Astrocyte (in vitro differentiated cells and primary cell): ENCODE measurements around the gene MESP2.

ENCODE experiments used
- EZH2 ChIP-seq: IDR thresholded peaks from 2 replicates; pipeline ENCODE4 v1.6.1; 2012; ENCODE audit warnings: mild to moderate bottlenecking, low read length, inconsistent platforms; ENCODE audit not compliant: insufficient read depth
- TF ChIP-seq, protein P1 (sequence below): IDR thresholded peaks from 2 replicates; pipeline ENCODE4 v1.5.1; 2011; ENCODE audit warnings: low read depth, mild to moderate bottlenecking, inconsistent platforms, low read length, moderate library complexity; ENCODE audit not compliant: insufficient read depth

DNA sequence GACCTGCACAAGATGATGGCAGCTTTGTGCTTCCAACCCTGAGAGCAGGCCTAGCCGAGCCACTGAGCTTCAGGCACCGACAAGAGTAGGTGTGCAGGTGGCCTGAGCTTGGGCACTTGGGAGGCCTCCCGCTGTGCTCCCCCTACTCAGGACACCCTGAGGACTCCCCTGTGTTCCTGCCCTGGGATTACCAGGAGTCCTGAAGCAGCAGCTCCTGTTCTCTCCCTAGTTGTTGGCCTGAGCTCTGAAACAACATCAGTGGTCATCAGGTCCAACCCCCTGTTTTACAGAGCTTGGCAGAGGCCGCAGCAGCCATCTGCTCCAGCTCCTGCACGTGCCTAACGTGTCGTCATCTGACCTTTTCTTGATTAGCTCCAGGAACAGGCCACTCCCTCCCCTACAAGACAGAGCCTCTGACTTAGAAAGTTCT lies 8.0 kb upstream of the MESP2 start:
- TF ChIP-seq, protein P1, sequence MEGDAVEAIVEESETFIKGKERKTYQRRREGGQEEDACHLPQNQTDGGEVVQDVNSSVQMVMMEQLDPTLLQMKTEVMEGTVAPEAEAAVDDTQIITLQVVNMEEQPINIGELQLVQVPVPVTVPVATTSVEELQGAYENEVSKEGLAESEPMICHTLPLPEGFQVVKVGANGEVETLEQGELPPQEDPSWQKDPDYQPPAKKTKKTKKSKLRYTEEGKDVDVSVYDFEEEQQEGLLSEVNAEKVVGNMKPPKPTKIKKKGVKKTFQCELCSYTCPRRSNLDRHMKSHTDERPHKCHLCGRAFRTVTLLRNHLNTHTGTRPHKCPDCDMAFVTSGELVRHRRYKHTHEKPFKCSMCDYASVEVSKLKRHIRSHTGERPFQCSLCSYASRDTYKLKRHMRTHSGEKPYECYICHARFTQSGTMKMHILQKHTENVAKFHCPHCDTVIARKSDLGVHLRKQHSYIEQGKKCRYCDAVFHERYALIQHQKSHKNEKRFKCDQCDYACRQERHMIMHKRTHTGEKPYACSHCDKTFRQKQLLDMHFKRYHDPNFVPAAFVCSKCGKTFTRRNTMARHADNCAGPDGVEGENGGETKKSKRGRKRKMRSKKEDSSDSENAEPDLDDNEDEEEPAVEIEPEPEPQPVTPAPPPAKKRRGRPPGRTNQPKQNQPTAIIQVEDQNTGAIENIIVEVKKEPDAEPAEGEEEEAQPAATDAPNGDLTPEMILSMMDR, result no peak
- no peak for TF ChIP-seq EZH2
